Measurements from ENCODE around the gene CNOT1.

DNA sequence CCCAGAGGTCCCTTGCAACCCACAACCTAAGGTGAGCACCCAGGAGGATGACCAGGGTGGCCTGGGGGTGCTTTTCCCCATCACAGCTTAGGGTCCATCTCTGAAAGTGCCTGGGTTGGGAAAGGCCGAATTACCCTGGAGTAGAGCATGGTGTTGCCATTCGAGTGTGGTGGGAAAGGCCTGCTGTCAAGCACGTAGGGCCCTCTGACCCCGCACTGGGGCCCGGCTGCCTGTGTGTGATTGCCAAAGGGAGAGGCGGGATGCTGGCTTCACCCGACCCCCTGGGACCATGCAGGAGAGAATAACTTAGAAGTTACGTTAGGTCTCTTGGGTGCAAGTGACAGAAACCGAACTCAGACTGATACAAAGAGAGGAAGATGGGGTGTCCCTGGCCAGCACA lies 157.4 kb downstream of the CNOT1 start:
- TF ChIP-seq SMC3 (conservative IDR thresholded peaks at IDR 0.05; ENCODE audit: poor library complexity) (no peak), TAF1 (IDR thresholded peaks at IDR 0.05; ENCODE audit: low read depth) (no peak), POLR2AphosphoS5 (IDR thresholded peaks at IDR 0.05) (no peak)
- TF ChIP-seq, protein P1, sequence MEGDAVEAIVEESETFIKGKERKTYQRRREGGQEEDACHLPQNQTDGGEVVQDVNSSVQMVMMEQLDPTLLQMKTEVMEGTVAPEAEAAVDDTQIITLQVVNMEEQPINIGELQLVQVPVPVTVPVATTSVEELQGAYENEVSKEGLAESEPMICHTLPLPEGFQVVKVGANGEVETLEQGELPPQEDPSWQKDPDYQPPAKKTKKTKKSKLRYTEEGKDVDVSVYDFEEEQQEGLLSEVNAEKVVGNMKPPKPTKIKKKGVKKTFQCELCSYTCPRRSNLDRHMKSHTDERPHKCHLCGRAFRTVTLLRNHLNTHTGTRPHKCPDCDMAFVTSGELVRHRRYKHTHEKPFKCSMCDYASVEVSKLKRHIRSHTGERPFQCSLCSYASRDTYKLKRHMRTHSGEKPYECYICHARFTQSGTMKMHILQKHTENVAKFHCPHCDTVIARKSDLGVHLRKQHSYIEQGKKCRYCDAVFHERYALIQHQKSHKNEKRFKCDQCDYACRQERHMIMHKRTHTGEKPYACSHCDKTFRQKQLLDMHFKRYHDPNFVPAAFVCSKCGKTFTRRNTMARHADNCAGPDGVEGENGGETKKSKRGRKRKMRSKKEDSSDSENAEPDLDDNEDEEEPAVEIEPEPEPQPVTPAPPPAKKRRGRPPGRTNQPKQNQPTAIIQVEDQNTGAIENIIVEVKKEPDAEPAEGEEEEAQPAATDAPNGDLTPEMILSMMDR (IDR thresholded peaks at IDR 0.05; ENCODE audit: poor library complexity, severe bottlenecking) = no peak
